NCI-H82 treated with DMSO at 0.1 percent for 48 hours (cell line): ENCODE results near the gene CNGA1.
"Not testable (repeated sequence)": the region's sequence is repeated elsewhere in the genome, so short reads cannot be mapped to it uniquely, and the experiment has no call there.

Experiments
- DNase-seq: peaks from one replicate; lab custom pipeline; 2025; ENCODE audit not compliant: unreplicated experiment; lab: John Stamatoyannopoulos, UW

Gene CNGA1

DNA sequence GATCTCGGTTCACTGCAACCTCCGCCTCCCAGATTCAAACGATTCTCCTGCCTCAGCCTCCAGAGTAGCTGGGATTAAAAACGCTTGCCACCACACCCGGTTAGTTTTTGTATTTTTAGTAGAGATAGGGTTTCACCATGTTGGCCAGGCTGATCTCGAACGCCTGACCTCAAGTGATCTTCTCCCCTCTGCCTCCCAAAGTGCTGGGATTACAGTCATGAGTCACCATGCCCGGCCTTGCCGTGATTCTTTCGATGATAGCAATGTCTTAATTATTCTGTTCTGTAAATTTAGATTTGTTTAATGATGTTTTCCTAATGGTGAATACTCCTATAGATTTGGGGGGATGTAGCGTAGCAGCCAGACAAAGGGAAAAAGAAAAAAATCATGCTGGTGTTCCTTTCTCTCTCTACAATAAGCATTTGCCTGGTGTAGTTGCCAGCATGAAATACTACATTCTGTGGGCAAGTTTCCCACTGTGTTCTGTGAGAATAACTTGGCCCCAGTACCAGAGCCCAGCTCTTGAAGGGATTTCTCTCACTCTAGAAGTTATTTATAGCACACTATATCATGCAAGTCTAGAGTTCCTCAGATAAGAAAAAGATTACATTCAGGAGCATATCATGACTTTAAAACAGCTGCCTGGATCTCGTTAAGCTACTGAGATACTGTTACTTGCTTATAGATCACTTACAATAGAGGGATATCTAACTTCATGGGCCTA is 15.5 kb upstream of the CNGA1 start:
- no peak for DNase-seq

- DNase-seq: no peak
Measured at GRCh38 chr4:48030470-48030869, 14.0 kb upstream of the CNGA1 start.

DNA sequence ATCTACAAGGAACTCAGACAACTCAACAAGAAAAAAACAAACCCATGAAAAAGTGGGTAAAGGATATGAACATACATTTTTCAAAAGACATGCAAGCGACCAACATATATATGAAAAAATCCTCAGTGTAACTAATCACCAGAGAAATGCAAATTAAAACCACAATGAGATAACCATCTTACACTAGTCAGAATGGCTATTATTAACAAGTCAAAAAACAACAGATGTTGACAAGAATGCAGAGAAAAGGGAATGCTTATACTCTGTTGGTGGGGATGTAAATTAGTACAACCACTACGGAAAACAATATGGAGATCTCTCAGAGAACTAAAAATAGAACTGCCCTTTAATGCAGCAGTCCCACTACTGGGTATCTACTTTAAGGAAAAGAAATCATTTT is 12.2 kb upstream of the CNGA1 start:
- DNase-seq: no peak

GRCh38 chr4:48027653-48028052 is 11.2 kb upstream of the CNGA1 start:
- DNase-seq: no peak

DNA sequence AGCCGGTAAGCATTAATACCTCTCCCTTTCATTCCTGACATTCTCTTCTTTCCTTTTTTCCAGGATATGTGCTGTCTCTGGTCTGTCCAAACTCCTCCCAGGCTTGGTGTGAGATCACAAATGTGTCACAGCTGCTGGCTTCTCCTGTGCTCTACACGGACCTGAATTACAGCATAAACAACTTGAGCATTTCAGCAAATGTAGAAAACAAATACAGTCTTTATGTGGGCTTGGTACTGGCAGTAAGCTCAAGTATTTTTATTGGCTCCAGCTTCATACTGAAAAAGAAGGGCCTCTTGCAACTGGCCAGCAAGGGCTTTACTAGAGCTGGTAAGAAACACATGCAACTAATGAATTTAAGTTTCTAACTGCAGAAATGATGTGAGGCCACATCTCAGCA is 8.5 kb upstream of the CNGA1 start:
- no peak for DNase-seq

DNA sequence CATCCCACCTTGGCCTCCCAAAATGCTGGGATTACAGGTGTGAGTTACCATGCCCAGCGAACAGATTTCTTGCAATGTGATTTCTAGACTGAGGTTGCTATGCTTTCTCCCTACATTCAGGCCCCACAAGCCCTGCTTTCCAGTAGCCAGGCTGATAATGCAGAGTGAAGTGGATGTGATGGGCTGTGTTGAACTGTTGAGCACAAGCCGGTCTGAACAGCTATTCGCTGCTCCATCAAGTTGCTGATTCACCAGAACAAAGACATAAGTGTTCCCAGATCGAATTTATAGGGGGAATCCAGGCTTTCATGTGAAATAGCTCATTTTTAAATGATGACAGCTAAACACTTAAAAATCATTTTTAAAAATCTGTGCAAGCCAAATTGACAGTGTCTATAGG is 8.0 kb upstream of the CNGA1 start:
- no peak for DNase-seq

- DNase-seq: no peak
Measured at GRCh38 chr4:48022192-48022799, 5.8 kb upstream of the CNGA1 start.

- no peak for DNase-seq
Measured at GRCh38 chr4:48021100-48021499, 4.6 kb upstream of the CNGA1 start.

DNA sequence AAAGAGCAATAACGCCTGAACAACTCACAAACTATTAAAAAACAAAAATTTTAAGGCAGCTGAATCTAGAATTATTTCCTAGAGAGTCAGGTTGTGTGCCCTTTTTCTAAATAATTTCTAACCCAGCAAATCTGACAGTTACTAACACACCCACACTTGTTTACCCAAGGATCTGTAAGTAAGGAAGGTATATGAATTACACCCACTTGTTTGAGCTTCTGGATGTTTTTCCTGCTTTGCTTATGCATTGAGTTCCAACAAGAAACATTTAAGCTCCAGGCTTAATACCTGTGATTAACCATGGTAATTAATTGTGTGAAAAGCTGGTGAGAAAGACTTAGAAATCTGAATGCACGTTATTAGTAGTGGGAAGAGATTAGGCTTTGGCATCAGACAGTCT is 1.6 kb upstream of the CNGA1 start:
- DNase-seq: no peak

DNA sequence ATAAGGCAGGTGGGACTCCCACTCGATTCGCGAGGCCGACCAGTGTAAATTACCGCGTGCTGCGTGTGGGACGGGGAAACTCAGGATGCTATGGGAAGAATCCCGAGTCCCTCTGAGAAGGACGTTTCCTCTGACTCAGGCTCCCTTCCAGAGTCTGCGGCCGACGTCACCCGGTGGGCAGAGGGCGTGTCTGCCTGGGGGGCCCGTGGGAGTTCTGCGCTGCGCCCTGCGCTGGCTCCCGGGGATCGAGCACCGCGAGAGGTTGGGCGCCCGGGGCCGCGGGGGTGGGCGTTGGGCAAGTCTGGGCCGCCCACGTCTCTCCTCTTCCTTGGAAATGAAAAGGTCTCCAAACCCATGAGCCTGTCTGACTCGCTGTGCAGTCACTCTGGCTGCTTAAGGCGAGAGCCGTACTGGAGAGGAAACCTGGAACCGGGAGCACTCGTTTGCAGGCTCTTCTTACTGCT is 659 bp upstream of the CNGA1 start:
- no peak for DNase-seq

DNA sequence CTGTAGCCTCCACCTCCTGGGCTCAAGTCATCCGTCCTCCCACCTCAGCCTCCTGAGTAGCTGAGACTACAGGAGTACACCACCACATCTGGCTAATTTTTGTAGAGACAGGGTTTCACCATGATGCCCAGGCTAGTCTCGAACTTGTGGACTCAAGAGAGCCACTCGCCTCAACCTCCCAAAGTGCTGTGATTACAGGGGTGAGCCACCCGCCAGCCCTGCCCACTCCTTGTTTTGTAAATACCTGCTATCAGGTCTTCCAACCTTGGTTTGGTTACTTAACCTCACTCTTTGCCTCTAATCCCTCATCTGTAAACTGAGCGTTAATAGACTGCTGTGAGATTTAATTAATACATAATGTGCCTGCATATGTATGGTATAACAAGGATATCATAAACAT is 803 bp downstream of the CNGA1 start:
- DNase-seq: no peak

DNA sequence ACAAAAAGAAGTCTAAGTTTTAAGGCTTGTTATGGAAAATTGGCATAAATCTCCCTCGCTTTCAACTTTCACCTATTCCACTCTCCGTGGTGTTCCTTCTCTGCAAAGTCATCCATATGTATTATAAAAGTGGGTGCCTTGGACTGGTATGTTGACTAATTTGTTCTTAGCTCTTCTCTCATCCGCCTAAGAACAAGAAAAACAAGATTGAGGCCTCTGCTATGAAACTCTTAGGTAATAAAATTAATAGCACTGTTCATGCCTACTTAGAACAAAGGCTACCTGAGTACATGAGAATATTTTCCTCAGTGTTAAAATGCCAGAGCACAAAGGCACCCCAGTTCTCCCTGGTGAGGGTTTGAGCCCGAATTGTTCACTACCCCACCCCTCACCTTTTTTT is 1.3 kb downstream of the CNGA1 start:
- no peak for DNase-seq

DNA sequence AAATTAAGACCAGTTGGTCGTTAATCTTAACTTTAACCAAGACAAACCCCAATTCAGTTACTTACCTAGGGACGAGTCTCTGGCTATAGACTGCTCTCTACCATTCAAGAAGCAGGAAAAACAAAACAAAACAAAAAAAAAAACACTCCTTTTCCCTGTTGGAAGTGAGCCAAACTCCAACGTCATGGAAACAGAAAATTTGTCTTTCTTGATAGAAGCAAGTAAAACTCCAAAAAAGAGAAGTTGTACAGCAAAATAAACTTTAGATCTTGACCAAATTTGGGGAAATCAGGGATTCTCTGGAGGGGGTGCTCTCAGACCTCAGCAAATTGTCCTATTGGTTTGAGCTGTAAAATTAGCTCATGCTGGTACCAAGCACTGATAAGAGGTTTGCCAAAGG is 3.7 kb downstream of the CNGA1 start:
- DNase-seq: no peak

DNA sequence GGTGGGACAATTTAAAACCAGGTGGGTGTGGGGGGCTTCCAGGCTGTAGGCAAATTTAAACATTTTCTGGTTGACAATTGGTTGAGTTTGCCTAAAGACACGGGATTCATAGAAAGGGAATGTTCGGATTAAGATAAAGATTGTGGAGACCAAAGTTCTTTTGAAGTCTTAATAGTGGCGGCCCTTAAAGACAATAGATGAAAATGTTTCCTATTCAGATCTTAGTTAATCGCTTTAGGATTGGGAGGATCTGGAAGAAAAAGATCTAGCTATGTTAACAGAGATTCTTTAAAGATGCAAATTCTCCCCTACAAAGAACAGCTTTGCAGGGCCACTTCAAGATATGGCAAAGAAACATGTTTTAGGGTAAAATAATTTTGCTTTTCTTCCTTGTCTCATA is 4.8 kb downstream of the CNGA1 start:
- no peak for DNase-seq

- not testable (repeated sequence) for DNase-seq
Measured at GRCh38 chr4:48010906-48011305, 5.6 kb downstream of the CNGA1 start.

GRCh38 chr4:48008021-48008596 is 8.4 kb downstream of the CNGA1 start:
- no peak for DNase-seq

- DNase-seq: no peak
Measured at GRCh38 chr4:48005781-48006180, 10.7 kb downstream of the CNGA1 start.

GRCh38 chr4:48003568-48003967 is 12.9 kb downstream of the CNGA1 start:
- DNase-seq: not testable (repeated sequence)

GRCh38 chr4:48002267-48002666 is 14.2 kb downstream of the CNGA1 start:
- no peak for DNase-seq

DNA sequence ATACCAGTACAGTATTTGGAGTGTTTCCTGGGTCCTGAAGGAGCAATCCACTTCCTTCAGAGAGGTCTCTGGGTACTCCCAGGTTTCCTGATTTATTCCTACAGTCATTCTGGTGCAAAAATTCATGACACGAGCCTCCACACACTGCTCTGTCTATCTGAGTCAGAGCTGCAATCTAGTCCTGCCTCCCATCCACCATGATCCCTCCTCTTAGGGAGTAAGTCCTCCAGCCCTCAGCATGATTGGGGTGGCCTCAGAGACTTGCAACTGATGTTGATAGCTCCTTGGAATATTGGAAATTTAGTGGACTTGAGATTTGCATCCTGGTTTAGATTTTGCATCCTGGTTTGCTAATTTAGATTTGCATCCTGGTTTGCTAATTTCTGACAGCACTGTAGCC is 20.5 kb downstream of the CNGA1 start:
- no peak for DNase-seq

DNA sequence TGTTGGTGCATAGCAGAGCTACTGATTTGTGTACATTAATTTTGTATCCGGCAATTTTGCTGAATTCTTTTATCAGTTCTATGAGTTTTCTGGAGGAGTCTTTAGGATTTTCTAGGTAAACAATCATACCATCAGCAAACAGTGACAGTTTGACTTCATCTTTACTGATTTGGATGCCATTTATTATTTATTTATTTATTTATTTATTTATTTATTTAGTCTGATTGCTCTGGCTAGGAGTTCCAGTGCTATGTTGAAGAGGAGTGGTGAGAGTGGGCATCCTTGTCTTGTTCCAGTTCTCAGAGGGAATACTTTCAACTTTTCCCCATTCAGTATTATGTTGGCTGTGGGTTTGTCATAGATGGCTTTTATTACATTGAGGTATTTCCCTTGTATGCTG is 24.0 kb downstream of the CNGA1 start:
- DNase-seq: not testable (repeated sequence)

- no peak for DNase-seq
Measured at GRCh38 chr4:47990145-47990544, 26.3 kb downstream of the CNGA1 start.

DNA sequence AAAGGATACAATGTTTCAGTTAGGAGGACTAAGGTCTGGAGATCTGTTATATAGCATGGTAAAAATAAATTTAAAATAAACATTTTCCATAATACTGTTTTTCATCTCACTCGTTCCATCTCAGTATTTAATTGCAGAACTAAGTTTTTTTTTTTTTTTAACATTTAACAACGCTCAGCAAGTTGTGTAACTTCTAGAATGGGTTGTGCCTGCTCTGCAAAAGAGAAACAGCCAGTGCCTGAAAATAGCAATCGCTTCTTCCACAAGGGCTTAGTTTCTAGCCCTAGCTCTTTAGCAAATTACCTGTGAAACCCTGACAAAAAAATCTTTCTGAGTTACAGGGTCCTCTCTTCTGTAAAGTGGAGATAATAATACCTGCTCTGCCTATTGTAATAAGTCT is 41.9 kb downstream of the CNGA1 start:
- no peak for DNase-seq
